HL-60 (cell line): Measurements from ENCODE around the gene KRT82.

Experiments used
- DNase-seq, 2 experiments: peaks; one replicate each; pipeline ENCODE4 v3.0.0-alpha.2; 2010 to 2020; ENCODE audit warnings: low read depth in 1 of 2, low spot score in 1 of 2
- H3K27ac ChIP-seq: fragments of 250-450 bp; sonication (Bioruptor Pico); replicated peaks from 2 replicates; pipeline ENCODE4 v1.5.1; 2020; ENCODE audit warnings: mild to moderate bottlenecking, moderate library complexity
- H3K27me3 ChIP-seq: fragments of 250-450 bp; sonication (Bioruptor Pico); 2 replicates; pipeline ENCODE4 v1.5.1; 2021; ENCODE audit warnings: mild to moderate bottlenecking, moderate library complexity; ENCODE audit not compliant: insufficient read depth, poor library complexity, severe bottlenecking
- H3K4me3 ChIP-seq: replicated peaks from 2 replicates; pipeline ENCODE4 v1.5.1; 2011; ENCODE audit warnings: mild to moderate bottlenecking, control low read depth, low read length; ENCODE audit not compliant: insufficient read depth
- CTCF ChIP-seq: IDR thresholded peaks from one replicate; pipeline ENCODE4 v1.5.1; 2011; ENCODE audit warnings: low read length, control low read depth, inconsistent platforms; ENCODE audit not compliant: insufficient read depth
- GABPA ChIP-seq: IDR thresholded peaks from 2 replicates; pipeline ENCODE4 v1.6.1; 2012; ENCODE audit warnings: low read depth
- POLR2AphosphoS5 ChIP-seq: IDR thresholded peaks from 2 replicates; pipeline ENCODE4 v1.6.1; 2012; ENCODE audit warnings: low read depth
- REST ChIP-seq: IDR thresholded peaks from 2 replicates; pipeline ENCODE4 v1.6.1; 2012; ENCODE audit warnings: low read depth; ENCODE audit not compliant: insufficient replicate concordance
- SPI1 ChIP-seq: IDR thresholded peaks from 2 replicates; pipeline ENCODE4 v1.6.1; 2012; ENCODE audit warnings: low read depth, mild to moderate bottlenecking, borderline replicate concordance

Gene KRT82

GRCh38 chr12:52363111-52363679, 42.9 kb downstream of the KRT82 start:
- no peak for DNase-seq
- TF ChIP-seq SPI1 (no peak), POLR2AphosphoS5 (no peak), CTCF (no peak), REST (no peak), GABPA (no peak)
- Histone ChIP-seq H3K4me3 (no peak overlapping the region), H3K27me3 (peaks cover under 1% of the 10 kb centered on the region), H3K27ac (no peak overlapping the region)

GRCh38 chr12:52362118-52362726, 43.9 kb downstream of the KRT82 start:
- no peak overlapping the region for H3K27ac ChIP-seq
- no peaks in the 10 kb centered on the region for H3K27me3 ChIP-seq
- no peak for TF ChIP-seq GABPA
- no peak for TF ChIP-seq CTCF
- TF ChIP-seq POLR2AphosphoS5: no peak
- no peak for TF ChIP-seq REST
- TF ChIP-seq SPI1: no peak
- DNase-seq: no peak
- no peak overlapping the region for H3K4me3 ChIP-seq

GRCh38 chr12:52361553-52361952, 44.6 kb downstream of the KRT82 start:
- Histone ChIP-seq H3K27ac (no peak overlapping the region), H3K27me3 (no peaks in the 10 kb centered on the region), H3K4me3 (no peak overlapping the region)
- DNase-seq: no peak
- TF ChIP-seq CTCF (no peak), REST (no peak), POLR2AphosphoS5 (no peak), GABPA (no peak), SPI1 (no peak)
